ENCODE data around the gene IER5. TPM values are rescaled to one million over a fixed set of nuclear protein-coding genes. Genes with fewer than 3 reads are reported as not detected.
A peak's percentile ranks its signal among the peaks of the same experiment; 100 is the strongest.

Gene IER5
- total and polyA plus RNA-seq, 9 of the 15 experiments (the other 6 are each of a cell fraction or from before 2014, with no cell fraction given): 2.4 to 32.1 (median 12.0) TPM

DNA sequence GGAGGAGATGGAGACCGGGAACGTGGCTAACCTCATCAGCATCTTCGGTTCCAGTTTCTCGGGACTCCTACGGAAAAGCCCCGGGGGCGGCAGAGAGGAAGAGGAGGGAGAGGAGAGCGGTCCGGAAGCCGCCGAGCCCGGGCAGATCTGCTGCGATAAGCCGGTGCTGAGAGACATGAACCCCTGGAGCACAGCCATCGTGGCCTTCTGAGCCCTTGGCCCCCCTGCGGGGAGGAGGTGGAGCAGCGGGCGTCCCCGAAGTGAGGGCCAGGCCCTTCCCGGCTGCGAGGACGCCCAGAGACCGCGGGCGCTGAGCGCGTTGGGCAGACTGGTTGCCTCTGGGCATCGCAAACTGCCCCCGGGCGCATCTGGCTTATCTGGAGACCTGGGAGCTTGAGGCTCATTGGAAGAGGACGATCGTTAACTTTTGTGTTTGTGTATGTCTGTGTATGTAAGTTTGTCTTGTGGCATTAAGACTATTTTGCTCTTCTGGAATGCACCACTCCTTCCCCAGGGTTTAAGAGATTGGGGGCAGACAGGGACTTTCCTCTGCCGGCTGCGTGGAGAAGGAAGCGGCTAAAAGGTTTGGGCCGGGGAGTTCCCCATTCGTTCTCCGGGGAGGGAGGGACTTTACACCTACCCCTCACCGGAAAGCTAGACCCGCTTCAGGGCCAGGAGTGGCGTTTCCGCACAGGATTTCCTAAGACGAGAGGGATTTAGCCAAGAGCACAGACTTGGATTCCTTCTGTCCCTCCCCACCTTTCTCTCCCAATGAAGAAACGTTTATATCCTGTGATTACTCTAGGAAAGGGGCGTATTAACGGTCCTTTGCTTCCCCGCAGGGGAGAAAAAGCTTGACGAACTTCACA is 1.4 kb downstream of the IER5 start (continued):
- no peak for TF ChIP-seq DACH1 (IDR thresholded peaks at IDR 0.05; ENCODE audit: partially characterized antibody)
- TF ChIP-seq ILF3 (IDR thresholded peaks at IDR 0.05; ENCODE audit: borderline replicate concordance): no peak
- TF ChIP-seq CC2D1A (IDR thresholded peaks at IDR 0.05): no peak
- no peak for TF ChIP-seq ETS2 (tag; IDR thresholded peaks at IDR 0.05; ENCODE audit: borderline replicate concordance, poor library complexity, severe bottlenecking)
- peak; percentile 81 for TF ChIP-seq ETV5 (CRISPR knock-in tag; IDR thresholded peaks at IDR 0.05; ENCODE audit: low read depth)
- TF ChIP-seq RBM15 (IDR thresholded peaks at IDR 0.05; ENCODE audit: insufficient read depth, low read length): no peak
- TF ChIP-seq EZH2 (IDR thresholded peaks at IDR 0.05; ENCODE audit: borderline replicate concordance, low read depth, low read length): no peak
- no peak; the same call in 1 of the 2 replicates for TF ChIP-seq CBX1 (IDR thresholded peaks at IDR 0.05; ENCODE audit: low read depth)
- 0 out of 2 replicates have a peak, but pooled peaks have one; percentile 18 for TF ChIP-seq SOX6 (IDR thresholded peaks at IDR 0.05)
- TF ChIP-seq ETV6 (IDR thresholded peaks at IDR 0.05; ENCODE audit: borderline replicate concordance in 1 of 2, low read depth in 2 of 2, low read length in 1 of 2): 0 out of 4 replicates have a peak, but pooled peaks of 1 of the 2 experiments have one; percentile 9
- no peak for TF ChIP-seq ETV6 (CRISPR knock-in tag; IDR thresholded peaks at IDR 0.05; ENCODE audit: borderline replicate concordance)
- TF ChIP-seq ESRRA (IDR thresholded peaks at IDR 0.05; ENCODE audit: borderline replicate concordance, low read depth): 0 out of 2 replicates have a peak, but pooled peaks have one; percentile 8
- TF ChIP-seq OTX1 (CRISPR knock-in tag; IDR thresholded peaks at IDR 0.05): 0 out of 2 replicates have a peak, but pooled peaks have one; percentile 24
- TF ChIP-seq, protein P1, sequence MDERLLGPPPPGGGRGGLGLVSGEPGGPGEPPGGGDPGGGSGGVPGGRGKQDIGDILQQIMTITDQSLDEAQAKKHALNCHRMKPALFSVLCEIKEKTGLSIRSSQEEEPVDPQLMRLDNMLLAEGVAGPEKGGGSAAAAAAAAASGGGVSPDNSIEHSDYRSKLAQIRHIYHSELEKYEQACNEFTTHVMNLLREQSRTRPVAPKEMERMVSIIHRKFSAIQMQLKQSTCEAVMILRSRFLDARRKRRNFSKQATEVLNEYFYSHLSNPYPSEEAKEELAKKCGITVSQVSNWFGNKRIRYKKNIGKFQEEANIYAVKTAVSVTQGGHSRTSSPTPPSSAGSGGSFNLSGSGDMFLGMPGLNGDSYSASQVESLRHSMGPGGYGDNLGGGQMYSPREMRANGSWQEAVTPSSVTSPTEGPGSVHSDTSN (CRISPR knock-in tag; IDR thresholded peaks at IDR 0.05; ENCODE audit: low read depth): no peak
- TF ChIP-seq, protein P1 (tag; conservative IDR thresholded peaks at IDR 0.05; ENCODE audit: low read depth): peak; percentile 67
- no peak for TF ChIP-seq ZNF324 (CRISPR knock-in tag; IDR thresholded peaks at IDR 0.05)
- TF ChIP-seq NFIX (CRISPR knock-in tag; IDR thresholded peaks at IDR 0.05; ENCODE audit: low read depth): no peak
- TF ChIP-seq, protein P2, sequence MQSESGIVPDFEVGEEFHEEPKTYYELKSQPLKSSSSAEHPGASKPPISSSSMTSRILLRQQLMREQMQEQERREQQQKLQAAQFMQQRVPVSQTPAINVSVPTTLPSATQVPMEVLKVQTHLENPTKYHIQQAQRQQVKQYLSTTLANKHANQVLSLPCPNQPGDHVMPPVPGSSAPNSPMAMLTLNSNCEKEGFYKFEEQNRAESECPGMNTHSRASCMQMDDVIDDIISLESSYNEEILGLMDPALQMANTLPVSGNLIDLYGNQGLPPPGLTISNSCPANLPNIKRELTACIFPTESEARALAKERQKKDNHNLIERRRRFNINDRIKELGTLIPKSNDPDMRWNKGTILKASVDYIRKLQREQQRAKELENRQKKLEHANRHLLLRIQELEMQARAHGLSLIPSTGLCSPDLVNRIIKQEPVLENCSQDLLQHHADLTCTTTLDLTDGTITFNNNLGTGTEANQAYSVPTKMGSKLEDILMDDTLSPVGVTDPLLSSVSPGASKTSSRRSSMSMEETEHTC (IDR thresholded peaks at IDR 0.05): 0 out of 2 replicates have a peak, but pooled peaks have one; percentile 6
- peak; percentile 88 for TF ChIP-seq HMGN3 (IDR thresholded peaks at IDR 0.05; ENCODE audit: borderline replicate concordance, extremely low read depth, insufficient read length, low read depth, low read length)
- TF ChIP-seq, protein P3, sequence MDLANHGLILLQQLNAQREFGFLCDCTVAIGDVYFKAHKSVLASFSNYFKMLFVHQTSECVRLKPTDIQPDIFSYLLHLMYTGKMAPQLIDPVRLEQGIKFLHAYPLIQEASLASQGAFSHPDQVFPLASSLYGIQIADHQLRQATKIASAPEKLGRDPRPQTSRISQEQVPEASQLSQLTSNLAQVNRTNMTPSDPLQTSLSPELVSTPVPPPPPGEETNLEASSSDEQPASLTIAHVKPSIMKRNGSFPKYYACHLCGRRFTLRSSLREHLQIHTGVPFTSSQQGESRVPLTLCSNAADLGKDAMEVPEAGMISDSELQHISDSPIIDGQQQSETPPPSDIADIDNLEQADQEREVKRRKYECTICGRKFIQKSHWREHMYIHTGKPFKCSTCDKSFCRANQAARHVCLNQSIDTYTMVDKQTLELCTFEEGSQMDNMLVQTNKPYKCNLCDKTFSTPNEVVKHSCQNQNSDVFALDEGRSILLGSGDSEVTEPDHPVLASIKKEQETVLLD (IDR thresholded peaks at IDR 0.05): peak; percentile 68
- TF ChIP-seq RB1 (IDR thresholded peaks at IDR 0.05; ENCODE audit: low read depth): 0 out of 2 replicates have a peak, but pooled peaks have one; percentile 14
